Uterus (tissue), 2 donors: ENCODE results near the gene MPO.

ENCODE experiments used
- CTCF ChIP-seq, 4 experiments: fragments of 200-600 bp in 2 of 4; fragments of 450-650 bp in 2 of 4; sonication (generic) in 2 of 4; IDR thresholded peaks; one replicate each; pipeline ENCODE4 v1.5.1; 2016 to 2019; ENCODE audit warnings: antibody characterized with exemption in 4 of 4, mild to moderate bottlenecking in 2 of 4, moderate library complexity in 1 of 4
- POLR2A ChIP-seq, 2 donors: fragments of 450-650 bp; IDR thresholded peaks; one replicate each; pipeline ENCODE4 v1.6.1; 2016; ENCODE audit warnings: antibody characterized with exemption in 2 of 2, mild to moderate bottlenecking in 1 of 2, moderate library complexity in 1 of 2

- TF ChIP-seq CTCF (IDR thresholded peaks at IDR 0.05) (no peak), POLR2A (IDR thresholded peaks at IDR 0.05) (no peak)
Measured at GRCh38 chr17:58308985-58309917, 28.5 kb upstream of the MPO start.
